Liver (tissue), 3 donors: Measurements from ENCODE around the gene XRCC5.

Experiments
- ATF3 ChIP-seq: IDR thresholded peaks from 2 replicates; pipeline ENCODE4 v1.6.1; 2016; ENCODE audit warnings: antibody characterized with exemption
- GABPA ChIP-seq, 2 donors: IDR thresholded peaks in 1 of 2; conservative IDR thresholded peaks in 1 of 2; 2 replicates each; pipeline ENCODE4 v1.6.1; 2016; ENCODE audit warnings: antibody characterized with exemption in 2 of 2, mild to moderate bottlenecking in 1 of 2, moderate library complexity in 1 of 2
- JUND ChIP-seq, 2 donors: IDR thresholded peaks; 2 replicates each; pipeline ENCODE4 v1.6.1; 2016; ENCODE audit warnings: antibody characterized with exemption in 2 of 2
- NR2F2 ChIP-seq: IDR thresholded peaks from 2 replicates; pipeline ENCODE4 v1.6.1; 2016; ENCODE audit warnings: antibody characterized with exemption
- RAD21 ChIP-seq, 2 donors: IDR thresholded peaks; 2 replicates each; pipeline ENCODE4 v1.6.1; 2016; ENCODE audit warnings: antibody characterized with exemption in 2 of 2, mild to moderate bottlenecking in 2 of 2
- REST ChIP-seq: IDR thresholded peaks from 2 replicates; pipeline ENCODE4 v1.6.1; 2016; ENCODE audit warnings: antibody characterized with exemption, mild to moderate bottlenecking
- RXRA ChIP-seq, 2 donors: IDR thresholded peaks; 2 replicates each; pipeline ENCODE4 v1.6.1; 2017 to 2018; ENCODE audit warnings: antibody characterized with exemption in 2 of 2, mild to moderate bottlenecking in 1 of 2
- SP1 ChIP-seq: IDR thresholded peaks from 2 replicates; pipeline ENCODE4 v1.6.1; 2018; ENCODE audit warnings: antibody characterized with exemption, mild to moderate bottlenecking
- TAF1 ChIP-seq: conservative IDR thresholded peaks from 2 replicates; pipeline ENCODE4 v1.6.1; 2016; ENCODE audit warnings: antibody characterized with exemption, mild to moderate bottlenecking
- YY1 ChIP-seq: IDR thresholded peaks from 2 replicates; pipeline ENCODE4 v1.6.1; 2016; ENCODE audit warnings: antibody characterized with exemption, mild to moderate bottlenecking
- ZBTB33 ChIP-seq: IDR thresholded peaks from 2 replicates; pipeline ENCODE4 v1.6.1; 2016; ENCODE audit warnings: antibody characterized with exemption
- TF ChIP-seq, protein P1 (sequence below): fragments of 150-350 bp; IDR thresholded peaks from 2 replicates; pipeline ENCODE4 v1.5.1; 2017; ENCODE audit warnings: improper control_type of control experiment, low read depth, low read length; ENCODE audit not compliant: missing input control
- TF ChIP-seq, protein P2 (sequence below): IDR thresholded peaks from 2 replicates; pipeline ENCODE4 v1.6.1; 2016; ENCODE audit warnings: antibody characterized with exemption
- donor health status: healthy.
- donor health status: healthy.

- TF ChIP-seq, protein P1, sequence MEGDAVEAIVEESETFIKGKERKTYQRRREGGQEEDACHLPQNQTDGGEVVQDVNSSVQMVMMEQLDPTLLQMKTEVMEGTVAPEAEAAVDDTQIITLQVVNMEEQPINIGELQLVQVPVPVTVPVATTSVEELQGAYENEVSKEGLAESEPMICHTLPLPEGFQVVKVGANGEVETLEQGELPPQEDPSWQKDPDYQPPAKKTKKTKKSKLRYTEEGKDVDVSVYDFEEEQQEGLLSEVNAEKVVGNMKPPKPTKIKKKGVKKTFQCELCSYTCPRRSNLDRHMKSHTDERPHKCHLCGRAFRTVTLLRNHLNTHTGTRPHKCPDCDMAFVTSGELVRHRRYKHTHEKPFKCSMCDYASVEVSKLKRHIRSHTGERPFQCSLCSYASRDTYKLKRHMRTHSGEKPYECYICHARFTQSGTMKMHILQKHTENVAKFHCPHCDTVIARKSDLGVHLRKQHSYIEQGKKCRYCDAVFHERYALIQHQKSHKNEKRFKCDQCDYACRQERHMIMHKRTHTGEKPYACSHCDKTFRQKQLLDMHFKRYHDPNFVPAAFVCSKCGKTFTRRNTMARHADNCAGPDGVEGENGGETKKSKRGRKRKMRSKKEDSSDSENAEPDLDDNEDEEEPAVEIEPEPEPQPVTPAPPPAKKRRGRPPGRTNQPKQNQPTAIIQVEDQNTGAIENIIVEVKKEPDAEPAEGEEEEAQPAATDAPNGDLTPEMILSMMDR, result no peak
- no peak for TF ChIP-seq JUND (IDR thresholded peaks at IDR 0.05)
- TF ChIP-seq RXRA (IDR thresholded peaks at IDR 0.05), result no peak
- TF ChIP-seq ATF3, result no peak
- TF ChIP-seq GABPA (IDR thresholded peaks at IDR 0.05 in 1 of 2, conservative IDR thresholded peaks at IDR 0.05 in 1 of 2), result no peak
- no peak for TF ChIP-seq ZBTB33
- no peak for TF ChIP-seq YY1
- TF ChIP-seq TAF1, result no peak
- TF ChIP-seq, protein P2, sequence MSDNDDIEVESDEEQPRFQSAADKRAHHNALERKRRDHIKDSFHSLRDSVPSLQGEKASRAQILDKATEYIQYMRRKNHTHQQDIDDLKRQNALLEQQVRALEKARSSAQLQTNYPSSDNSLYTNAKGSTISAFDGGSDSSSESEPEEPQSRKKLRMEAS, result no peak
- no peak for TF ChIP-seq NR2F2
- TF ChIP-seq RAD21 (IDR thresholded peaks at IDR 0.05), result peak; percentile 35
- no peak for TF ChIP-seq SP1
- TF ChIP-seq REST, result no peak
Observed at GRCh38 chr2:216151313-216152025, 42.3 kb downstream of the XRCC5 start.
